BLaER1 treated with 17β-estradiol and CSF1 and Interleukin-3, amounts not matched to agents 10 nM and 100 nM (cell line): Measurements from ENCODE around the gene INO80D.

ENCODE experiments used
- H3K27ac ChIP-seq, 11 experiments: shearing (Covaris generic); formaldehyde crosslinking; 2 replicates each; pipeline ENCODE4 v1.8.1; 2022
- H3K27me3 ChIP-seq, 11 experiments: shearing (Covaris generic); formaldehyde crosslinking; 2 replicates each; pipeline ENCODE4 v1.8.1; 2022
- H3K36me3 ChIP-seq, 11 experiments: shearing (Covaris generic); formaldehyde crosslinking; 2 replicates each; pipeline ENCODE4 v1.8.1; 2022
- H3K4me1 ChIP-seq, 10 experiments: shearing (Covaris generic); formaldehyde crosslinking; 2 replicates each; pipeline ENCODE4 v1.8.1; 2022
- H3K4me2 ChIP-seq, 11 experiments: shearing (Covaris generic); formaldehyde crosslinking; 2 replicates each; pipeline ENCODE4 v1.8.1; 2022
- H3K4me3 ChIP-seq, 10 experiments: shearing (Covaris generic); formaldehyde crosslinking; 2 replicates each; pipeline ENCODE4 v1.8.1; 2022
- H3K9ac ChIP-seq, 11 experiments: shearing (Covaris generic); formaldehyde crosslinking; 2 replicates each; pipeline ENCODE4 v1.8.1; 2022
- H3K9me3 ChIP-seq, 11 experiments: shearing (Covaris generic); formaldehyde crosslinking; replicated peaks in 1 of 11; 2 replicates each; pipeline ENCODE4 v1.8.1; 2022
- H4K20me1 ChIP-seq, 11 experiments: shearing (Covaris generic); formaldehyde crosslinking; 2 replicates each; pipeline ENCODE4 v1.8.1; 2022
- Cebpa-rat ChIP-seq, 11 experiments: shearing (Covaris generic); IDR thresholded peaks; 2 replicates each; pipeline ENCODE4 v1.8.1; 2022

Gene INO80D

GRCh38 chr2:205948883-205949282, 137.1 kb downstream of the INO80D start:
- H3K4me1 ChIP-seq, result peaks cover 37 to 46% (median 41%) of the 10 kb centered on the region in 10 experiments
- H3K9me3 ChIP-seq, result peaks cover 8 to 22% (median 15%) of the 10 kb centered on the region in 11 experiments; a peak in 21 of 22 replicates
- H3K4me3 ChIP-seq, result no peak overlapping the region
- H3K27me3 ChIP-seq, result no peaks in the 10 kb centered on the region
- no peak for TF ChIP-seq Cebpa-rat (IDR thresholded peaks at IDR 0.05)
- no peaks in the 10 kb centered on the region for H4K20me1 ChIP-seq
- H3K27ac ChIP-seq, result no peak overlapping the region
- H3K36me3 ChIP-seq, result no peaks in the 10 kb centered on the region
- H3K9ac ChIP-seq, result no peak overlapping the region
- no peak overlapping the region for H3K4me2 ChIP-seq

DNA sequence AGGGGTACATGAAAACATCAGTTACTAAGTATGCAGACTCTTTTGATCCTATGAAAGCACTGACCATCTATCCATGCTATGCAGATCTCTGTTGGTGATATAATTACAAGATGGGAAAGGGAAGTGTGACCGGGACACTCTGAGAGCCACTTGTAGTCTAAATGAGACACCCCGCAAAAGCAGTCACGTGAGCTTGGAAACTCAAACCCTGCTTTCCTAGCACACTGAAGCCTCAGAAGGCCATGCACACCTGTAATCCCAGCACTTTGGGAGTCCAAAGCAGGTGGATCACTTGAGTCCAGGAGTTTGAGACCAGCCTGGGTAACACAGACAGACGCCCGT, 137.5 kb downstream of the INO80D start:
- Histone ChIP-seq H3K9me3 (peaks cover 8 to 21% (median 15%) of the 10 kb centered on the region in 11 experiments; a peak in 21 of 22 replicates), H3K9ac (no peak overlapping the region), H3K27me3 (no peaks in the 10 kb centered on the region), H4K20me1 (no peaks in the 10 kb centered on the region), H3K4me1 (peaks cover 40 to 50% (median 45%) of the 10 kb centered on the region in 10 experiments), H3K4me2 (peak overlapping the region in 4 of 11 experiments; percentile 67 to 84 (median 78); a peak in 6 of 22 replicates), H3K27ac (no peak overlapping the region), H3K4me3 (no peak overlapping the region), H3K36me3 (no peaks in the 10 kb centered on the region)
- no peak for TF ChIP-seq Cebpa-rat (IDR thresholded peaks at IDR 0.05)

DNA sequence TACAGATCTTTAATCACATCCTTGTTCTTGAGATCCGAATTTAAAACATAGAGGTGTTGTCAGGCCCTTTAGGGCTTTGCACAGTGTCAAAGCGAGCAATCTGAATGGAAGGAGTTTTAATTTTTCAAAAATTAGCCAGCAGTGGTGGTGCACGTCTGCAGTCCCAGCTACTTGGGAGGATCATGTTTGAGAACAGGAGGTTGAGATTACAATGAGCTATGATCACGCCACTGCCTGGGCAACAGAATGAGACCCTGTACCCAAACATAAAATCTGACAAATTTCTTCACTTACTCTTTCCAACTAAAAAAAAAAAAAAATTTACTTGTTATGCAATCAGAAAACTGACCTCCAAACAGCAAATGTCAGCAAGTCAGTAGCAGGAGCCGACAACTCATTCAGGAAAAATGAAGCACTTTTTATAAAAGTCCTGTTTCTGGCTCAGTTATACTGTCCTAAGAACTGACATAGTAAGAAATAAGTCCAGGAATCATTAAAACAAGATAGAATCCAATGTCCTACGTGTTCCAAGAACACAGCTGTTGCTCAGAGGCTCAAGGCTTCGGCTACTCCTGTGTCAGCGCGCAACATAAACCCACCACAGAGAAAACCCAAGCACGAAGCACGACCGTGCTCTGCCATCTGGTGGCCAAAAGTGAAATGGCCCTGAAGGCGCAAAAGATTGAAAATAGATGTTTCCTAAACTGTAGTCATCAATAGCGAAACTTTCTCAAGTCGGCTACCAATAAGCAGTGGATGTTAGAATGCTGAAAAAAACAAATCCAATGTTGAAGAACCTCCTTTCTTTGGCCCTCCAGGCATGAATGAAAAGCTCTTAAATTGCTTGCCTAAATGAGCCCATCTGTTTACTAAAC, 138.1 kb downstream of the INO80D start:
- H3K9ac ChIP-seq, result no peak overlapping the region; a peak in 1 of 22 replicates
- peaks cover 6 to 15% (median 10%) of the 10 kb centered on the region in 11 experiments; a peak in 21 of 22 replicates for H3K9me3 ChIP-seq
- no peak overlapping the region for H3K4me3 ChIP-seq
- TF ChIP-seq Cebpa-rat (IDR thresholded peaks at IDR 0.05), result no peak
- no peaks in the 10 kb centered on the region for H3K27me3 ChIP-seq
- H3K4me1 ChIP-seq, result peaks cover 40 to 57% (median 51%) of the 10 kb centered on the region in 10 experiments
- no peaks in the 10 kb centered on the region for H4K20me1 ChIP-seq
- H3K4me2 ChIP-seq, result peak overlapping the region in 9 of 11 experiments; percentile 63 to 84 (median 76); a peak in 15 of 22 replicates
- no peaks in the 10 kb centered on the region for H3K36me3 ChIP-seq
- peak overlapping the region in 3 of 11 experiments; percentile 18 to 77 (median 63); a peak in 3 of 22 replicates for H3K27ac ChIP-seq

GRCh38 chr2:205946226-205946625, 139.7 kb downstream of the INO80D start:
- Histone ChIP-seq H3K27ac (peak overlapping the region in 9 of 11 experiments; percentile 49 to 77 (median 69); a peak in 15 of 22 replicates), H4K20me1 (no peaks in the 10 kb centered on the region), H3K27me3 (no peaks in the 10 kb centered on the region), H3K9me3 (peaks cover 0 to 11% (median 1%) of the 10 kb centered on the region in 11 experiments; a peak in 9 of 22 replicates), H3K4me2 (peak overlapping the region; percentile 53 to 84 (median 76)), H3K4me3 (no peak overlapping the region), H3K4me1 (peaks cover 40 to 58% (median 51%) of the 10 kb centered on the region in 10 experiments), H3K36me3 (no peaks in the 10 kb centered on the region), H3K9ac (peak overlapping the region in 4 of 11 experiments; percentile 4 to 43 (median 33); a peak in 4 of 22 replicates)
- TF ChIP-seq Cebpa-rat (IDR thresholded peaks at IDR 0.05), result no peak
